GM21786 (cell line): ENCODE data around the gene LRP2.

Experiments
- ATAC-seq: cut with Tn5 transposase; IDR thresholded peaks from one replicate; pipeline ENCODE4 v1.9.1; 2021; ENCODE audit not compliant: unreplicated experiment

The LRP2 gene

GRCh38 chr2:169094676-169095075 lies 267.7 kb downstream of the LRP2 start:
- ATAC-seq, result no peak

- no peak for ATAC-seq
Observed at GRCh38 chr2:169093535-169093934, 268.8 kb downstream of the LRP2 start.

- no peak for ATAC-seq
Observed at GRCh38 chr2:169091761-169092519, 270.4 kb downstream of the LRP2 start.

- ATAC-seq, result no peak
Observed at GRCh38 chr2:169091256-169091655, 271.1 kb downstream of the LRP2 start.

GRCh38 chr2:169090133-169090820 lies 272.1 kb downstream of the LRP2 start:
- ATAC-seq, result no peak

GRCh38 chr2:169089182-169089581 lies 273.2 kb downstream of the LRP2 start:
- no peak for ATAC-seq

GRCh38 chr2:169087757-169088379 lies 274.5 kb downstream of the LRP2 start:
- no peak for ATAC-seq

GRCh38 chr2:169086893-169087467 lies 275.4 kb downstream of the LRP2 start:
- ATAC-seq, result no peak

GRCh38 chr2:169082995-169083394 lies 279.3 kb downstream of the LRP2 start:
- ATAC-seq, result peak; percentile 47

GRCh38 chr2:169081551-169081950 lies 280.8 kb downstream of the LRP2 start:
- no peak for ATAC-seq

- peak; percentile 83 for ATAC-seq
Observed at GRCh38 chr2:169080250-169081069, 281.9 kb downstream of the LRP2 start.

GRCh38 chr2:169077674-169078240 lies 284.6 kb downstream of the LRP2 start:
- ATAC-seq, result no peak
